Measurements from ENCODE around the gene ADGRA1.
A peak's percentile ranks its signal among the peaks of the same experiment; 100 is the strongest.

ADGRA1 gene

GRCh38 chr10:133113146-133113830 is 25.6 kb downstream of the ADGRA1 start:
- no peak for DNase-seq (ENCODE audit: low read depth in 3 of 3)

- DNase-seq (ENCODE audit: low read depth in 3 of 3) = no peak
Measured at GRCh38 chr10:133113847-133114246, 26.1 kb downstream of the ADGRA1 start.

GRCh38 chr10:133114251-133114650 is 26.5 kb downstream of the ADGRA1 start:
- no peak for DNase-seq (ENCODE audit: low read depth in 3 of 3)

GRCh38 chr10:133114726-133115452 is 27.2 kb downstream of the ADGRA1 start:
- no peak for DNase-seq (ENCODE audit: low read depth in 3 of 3)

GRCh38 chr10:133115453-133115842 is 27.7 kb downstream of the ADGRA1 start:
- DNase-seq (ENCODE audit: low read depth in 3 of 3) = no peak

- no peak for DNase-seq (ENCODE audit: low read depth in 3 of 3)
Measured at GRCh38 chr10:133115976-133116375, 28.3 kb downstream of the ADGRA1 start.

GRCh38 chr10:133116455-133116854 is 28.7 kb downstream of the ADGRA1 start:
- DNase-seq (ENCODE audit: low read depth in 3 of 3) = no peak

- no peak for DNase-seq (ENCODE audit: low read depth in 3 of 3)
Measured at GRCh38 chr10:133117036-133117687, 29.4 kb downstream of the ADGRA1 start.

GRCh38 chr10:133117688-133118071 is 30.0 kb downstream of the ADGRA1 start:
- no peak for DNase-seq (ENCODE audit: low read depth in 3 of 3)

GRCh38 chr10:133121479-133121878 is 33.8 kb downstream of the ADGRA1 start:
- DNase-seq (ENCODE audit: low read depth in 3 of 3) = no peak

- DNase-seq (ENCODE audit: low read depth in 3 of 3) = no peak
Measured at GRCh38 chr10:133122171-133122935, 34.6 kb downstream of the ADGRA1 start.

- no peak for DNase-seq (ENCODE audit: low read depth in 3 of 3)
Measured at GRCh38 chr10:133123050-133123745, 35.5 kb downstream of the ADGRA1 start.

GRCh38 chr10:133123746-133124356 is 36.1 kb downstream of the ADGRA1 start:
- DNase-seq (ENCODE audit: low read depth in 3 of 3) = no peak

- peak in 1 of 3 donors; percentile 27 for DNase-seq (ENCODE audit: low read depth in 3 of 3)
Measured at GRCh38 chr10:133124357-133125211, 36.9 kb downstream of the ADGRA1 start.

GRCh38 chr10:133125901-133126300 is 38.2 kb downstream of the ADGRA1 start:
- DNase-seq (ENCODE audit: low read depth in 3 of 3) = no peak

- DNase-seq (ENCODE audit: low read depth in 3 of 3) = no peak
Measured at GRCh38 chr10:133126431-133127290, 38.9 kb downstream of the ADGRA1 start.

- DNase-seq (ENCODE audit: low read depth in 3 of 3) = peak; percentile 28 to 51 (median 46)
Measured at GRCh38 chr10:133127291-133128125, 39.8 kb downstream of the ADGRA1 start.

All from stimulated activated CD4-positive, alpha-beta T cell treated with anti-CD3 and anti-CD28 coated beads, TNF-alpha, amount 100 ng/mL, for 48 hours (primary cell).